Measurements from ENCODE around the gene VAV1. TPM values are rescaled to one million over a fixed set of nuclear protein-coding genes. Genes with fewer than 3 reads are reported as not detected.

Gene VAV1
- total and polyA plus RNA-seq, 10 of the 15 experiments (the other 5 are each of a cell fraction or from before 2014, with no cell fraction given) = 1.6 to 76.8 (median 40.7) TPM

DNA sequence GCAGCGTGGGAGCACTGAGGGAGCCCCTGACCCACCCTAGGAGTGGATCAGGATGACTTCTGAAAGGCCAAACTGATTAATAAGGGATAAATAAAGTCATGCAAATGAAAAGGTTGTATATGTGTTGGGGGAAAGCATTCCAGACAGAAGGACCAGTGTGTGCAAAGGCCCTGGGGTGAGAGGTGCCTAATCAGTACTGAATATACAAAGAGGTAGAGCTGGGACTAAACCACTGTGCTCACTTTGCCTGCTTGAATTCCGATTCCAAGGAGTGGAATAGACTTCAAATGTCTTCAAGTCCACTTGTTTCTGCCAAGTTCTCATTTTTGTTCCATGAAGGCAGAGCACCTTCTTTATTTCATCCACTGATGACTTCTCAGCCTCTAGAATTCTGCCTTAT, 82.2 kb downstream of the VAV1 start:
- CTCF ChIA-PET = no interaction called here
- WGBS (ENCODE audit: insufficient coverage, insufficient replicate concordance, low lambda C conversion rate, missing lambda C conversion rate) = 97% methylated on average over 2 of the region's 2 CpGs

More for the DNA sequence above, 82.2 kb downstream of the VAV1 start:
- Histone ChIP-seq H3K79me2 (ENCODE audit: control insufficient read depth, insufficient read depth, low read length) (no peaks in the 10 kb centered on the region), H3K4me2 (ENCODE audit: control insufficient read depth, insufficient read depth) (no peak overlapping the region), H3K36me3 (ENCODE audit: control insufficient read depth in 2 of 2, insufficient read depth in 2 of 2, low read length in 1 of 2) (peaks cover 4 to 11% of the 10 kb centered on the region in 2 experiments), H3K27me3 (replicated peaks in 1 of 2; ENCODE audit: control insufficient read depth in 2 of 2, insufficient read depth in 2 of 2, low read length in 1 of 2) (no peaks in the 10 kb centered on the region), H4K20me1 (ENCODE audit: control insufficient read depth, insufficient read depth) (no peaks in the 10 kb centered on the region), H3K9me3 (replicated peaks; ENCODE audit: control insufficient read depth, insufficient read depth, low read length) (no peaks in the 10 kb centered on the region), H3K4me1 (ENCODE audit: control insufficient read depth, insufficient read depth, low read length) (peaks cover under 1% of the 10 kb centered on the region; the same call in 1 of the 2 replicates), H2AFZ (ENCODE audit: control insufficient read depth, low read depth, low read length) (no peak overlapping the region), H3K27ac (ENCODE audit: control insufficient read depth, insufficient read depth) (no peak overlapping the region), H3K4me3 (no peak overlapping the region), H3K9ac (ENCODE audit: control insufficient read depth, insufficient read depth, low read length) (no peak overlapping the region)
- ChIA-PET POLR2A (no interaction called here), RAD21 (ENCODE audit: unreplicated experiment) (no interaction called here), SMC1A (ENCODE audit: uncharacterized antibody, unreplicated experiment) (no interaction called here)
- FAIRE-seq = no peak
- in situ Hi-C loops (cut with MboI) (no loop called here), intact Hi-C loops (cut with micrococcal nuclease; ENCODE audit: unreplicated experiment) (no loop called here)
- TF ChIP-seq TCF7 (IDR thresholded peaks at IDR 0.05; ENCODE audit: borderline replicate concordance) (no peak), ATF7 (IDR thresholded peaks at IDR 0.05; ENCODE audit: low read depth) (no peak), RFX5 (IDR thresholded peaks at IDR 0.05; ENCODE audit: low read depth, low read length) (no peak), PML (IDR thresholded peaks at IDR 0.05; ENCODE audit: low read length) (no peak), NR2C2 (IDR thresholded peaks at IDR 0.05; ENCODE audit: borderline replicate concordance, control insufficient read depth, insufficient read length, low read depth) (no peak), SIN3A (IDR thresholded peaks at IDR 0.05; ENCODE audit: low read depth, low read length) (no peak), NR2F1 (conservative IDR thresholded peaks at IDR 0.05) (no peak), BCL3 (IDR thresholded peaks at IDR 0.05; ENCODE audit: borderline replicate concordance, insufficient read depth, low read depth, low read length, poor library complexity, severe bottlenecking) (no peak), BMI1 (IDR thresholded peaks at IDR 0.05; ENCODE audit: borderline replicate concordance) (no peak), MAX (IDR thresholded peaks at IDR 0.05; ENCODE audit: low read depth, low read length) (no peak), HDAC6 (IDR thresholded peaks at IDR 0.05; ENCODE audit: unreplicated experiment) (no peak), SRF (IDR thresholded peaks at IDR 0.05; ENCODE audit: low read depth in 2 of 2, low read length in 2 of 2) (no peak), ASH2L (IDR thresholded peaks at IDR 0.05; ENCODE audit: borderline replicate concordance, low read depth) (no peak)
- TF ChIP-seq, protein P1, sequence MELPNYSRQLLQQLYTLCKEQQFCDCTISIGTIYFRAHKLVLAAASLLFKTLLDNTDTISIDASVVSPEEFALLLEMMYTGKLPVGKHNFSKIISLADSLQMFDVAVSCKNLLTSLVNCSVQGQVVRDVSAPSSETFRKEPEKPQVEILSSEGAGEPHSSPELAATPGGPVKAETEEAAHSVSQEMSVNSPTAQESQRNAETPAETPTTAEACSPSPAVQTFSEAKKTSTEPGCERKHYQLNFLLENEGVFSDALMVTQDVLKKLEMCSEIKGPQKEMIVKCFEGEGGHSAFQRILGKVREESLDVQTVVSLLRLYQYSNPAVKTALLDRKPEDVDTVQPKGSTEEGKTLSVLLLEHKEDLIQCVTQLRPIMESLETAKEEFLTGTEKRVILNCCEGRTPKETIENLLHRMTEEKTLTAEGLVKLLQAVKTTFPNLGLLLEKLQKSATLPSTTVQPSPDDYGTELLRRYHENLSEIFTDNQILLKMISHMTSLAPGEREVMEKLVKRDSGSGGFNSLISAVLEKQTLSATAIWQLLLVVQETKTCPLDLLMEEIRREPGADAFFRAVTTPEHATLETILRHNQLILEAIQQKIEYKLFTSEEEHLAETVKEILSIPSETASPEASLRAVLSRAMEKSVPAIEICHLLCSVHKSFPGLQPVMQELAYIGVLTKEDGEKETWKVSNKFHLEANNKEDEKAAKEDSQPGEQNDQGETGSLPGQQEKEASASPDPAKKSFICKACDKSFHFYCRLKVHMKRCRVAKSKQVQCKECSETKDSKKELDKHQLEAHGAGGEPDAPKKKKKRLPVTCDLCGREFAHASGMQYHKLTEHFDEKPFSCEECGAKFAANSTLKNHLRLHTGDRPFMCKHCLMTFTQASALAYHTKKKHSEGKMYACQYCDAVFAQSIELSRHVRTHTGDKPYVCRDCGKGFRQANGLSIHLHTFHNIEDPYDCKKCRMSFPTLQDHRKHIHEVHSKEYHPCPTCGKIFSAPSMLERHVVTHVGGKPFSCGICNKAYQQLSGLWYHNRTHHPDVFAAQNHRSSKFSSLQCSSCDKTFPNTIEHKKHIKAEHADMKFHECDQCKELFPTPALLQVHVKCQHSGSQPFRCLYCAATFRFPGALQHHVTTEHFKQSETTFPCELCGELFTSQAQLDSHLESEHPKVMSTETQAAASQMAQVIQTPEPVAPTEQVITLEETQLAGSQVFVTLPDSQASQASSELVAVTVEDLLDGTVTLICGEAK (IDR thresholded peaks at IDR 0.05; ENCODE audit: borderline replicate concordance) = no peak
- no peak for ATAC-seq
- no peak for DNase-seq (ENCODE audit: low read depth, low spot score)
- BruUV-seq (replicated peaks) = TSS peak; percentile 34

Data from GM12878 (cell line).